ENCODE data around the gene PIGX.

PIGX gene

DNA sequence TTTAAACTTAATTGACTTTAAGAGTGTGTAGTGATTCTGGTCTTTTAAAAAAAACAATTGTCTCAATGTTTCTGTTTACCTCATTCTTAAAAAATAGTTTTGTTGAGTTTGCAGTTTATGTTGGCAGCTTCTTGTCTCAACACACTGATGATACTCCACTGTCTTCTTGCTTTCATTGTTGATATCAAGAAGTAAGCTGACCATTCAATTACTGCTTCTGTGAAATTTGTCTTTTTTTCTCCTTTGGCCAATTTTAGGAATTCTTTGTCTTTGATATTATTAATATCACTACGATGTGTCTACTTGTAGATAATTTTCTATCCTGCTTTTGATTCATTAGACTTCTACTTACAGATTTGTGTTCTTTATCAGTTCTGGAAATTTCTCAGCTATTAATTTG, 58.9 kb downstream of the PIGX start:
- no peak for TF ChIP-seq REST (IDR thresholded peaks at IDR 0.05; ENCODE audit: insufficient read depth in 1 of 2, low read depth in 2 of 2, low read length in 2 of 2)
- no peak for TF ChIP-seq POLR2AphosphoS5 (IDR thresholded peaks at IDR 0.05; ENCODE audit: low read depth, low read length)
- TF ChIP-seq FOXP2 (optimal IDR thresholded peaks at IDR 0.05; ENCODE audit: borderline replicate concordance, extremely low read depth, extremely low read length, insufficient read depth), result no peak
- no peak for TF ChIP-seq SIN3A (IDR thresholded peaks at IDR 0.05; ENCODE audit: borderline replicate concordance, insufficient read depth, low read length)
- no peak for TF ChIP-seq TAF1 (IDR thresholded peaks at IDR 0.05; ENCODE audit: borderline replicate concordance, insufficient read depth, low read length)

DNA sequence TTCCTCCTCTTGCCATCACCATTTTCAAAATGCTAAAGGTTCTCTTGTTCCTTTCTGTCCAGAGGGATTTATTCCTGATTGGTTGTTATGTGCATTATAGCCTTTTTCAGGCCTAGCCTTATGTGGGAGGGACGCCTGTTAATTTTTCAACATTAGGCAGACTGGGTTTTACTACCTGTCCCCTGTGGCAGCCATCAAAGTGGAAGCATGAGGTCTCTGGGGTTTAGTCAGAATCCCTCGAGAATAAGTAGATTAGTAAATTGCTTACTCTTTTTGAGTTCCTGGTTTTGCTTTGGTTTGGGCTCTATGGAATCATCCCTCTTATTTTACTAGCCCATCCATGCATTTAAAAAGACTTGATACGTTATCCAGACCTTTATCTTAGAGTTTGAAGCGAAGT, 59.9 kb downstream of the PIGX start:
- no peak for TF ChIP-seq SIN3A (IDR thresholded peaks at IDR 0.05; ENCODE audit: borderline replicate concordance, insufficient read depth, low read length)
- TF ChIP-seq REST (IDR thresholded peaks at IDR 0.05; ENCODE audit: insufficient read depth in 1 of 2, low read depth in 2 of 2, low read length in 2 of 2), result no peak
- TF ChIP-seq TAF1 (IDR thresholded peaks at IDR 0.05; ENCODE audit: borderline replicate concordance, insufficient read depth, low read length), result no peak
- no peak for TF ChIP-seq FOXP2 (optimal IDR thresholded peaks at IDR 0.05; ENCODE audit: borderline replicate concordance, extremely low read depth, extremely low read length, insufficient read depth)
- TF ChIP-seq POLR2AphosphoS5 (IDR thresholded peaks at IDR 0.05; ENCODE audit: low read depth, low read length), result no peak

- TF ChIP-seq POLR2AphosphoS5 (IDR thresholded peaks at IDR 0.05; ENCODE audit: low read depth, low read length), result no peak
- no peak for TF ChIP-seq REST (IDR thresholded peaks at IDR 0.05; ENCODE audit: insufficient read depth in 1 of 2, low read depth in 2 of 2, low read length in 2 of 2)
- TF ChIP-seq SIN3A (IDR thresholded peaks at IDR 0.05; ENCODE audit: borderline replicate concordance, insufficient read depth, low read length), result no peak
- no peak for TF ChIP-seq TAF1 (IDR thresholded peaks at IDR 0.05; ENCODE audit: borderline replicate concordance, insufficient read depth, low read length)
- TF ChIP-seq FOXP2 (optimal IDR thresholded peaks at IDR 0.05; ENCODE audit: borderline replicate concordance, extremely low read depth, extremely low read length, insufficient read depth), result no peak
Measured at GRCh38 chr3:196772897-196773296, 60.7 kb downstream of the PIGX start.

DNA sequence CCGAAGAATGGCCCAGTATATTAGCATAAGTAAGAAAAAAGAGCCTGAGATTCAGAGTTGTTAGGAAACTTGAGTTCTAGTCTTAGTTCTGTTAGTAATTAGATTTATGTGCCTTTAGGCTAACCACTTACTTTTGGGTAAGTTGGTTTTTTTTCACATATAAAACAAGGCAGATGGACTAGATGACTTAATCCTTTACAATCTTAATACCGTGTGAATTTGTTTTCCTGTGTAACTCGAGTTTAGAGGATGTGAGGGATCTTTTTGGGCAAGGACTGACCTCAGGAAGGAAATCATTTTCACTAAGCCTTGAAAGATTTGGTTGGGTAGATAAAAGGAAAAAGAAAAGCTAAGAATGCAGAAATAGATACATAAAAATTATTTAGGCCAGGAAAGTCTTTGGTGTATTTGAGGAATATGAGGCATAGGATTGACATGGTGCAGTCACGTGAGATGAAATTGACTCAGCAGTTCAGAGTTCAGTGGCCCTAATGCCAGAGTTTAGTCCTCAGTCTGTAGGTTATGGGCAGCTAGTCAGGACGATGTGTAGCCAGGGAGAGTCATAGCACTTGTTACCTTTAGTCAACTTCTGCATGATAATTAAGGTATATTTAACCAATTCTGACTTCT, 62.1 kb downstream of the PIGX start:
- no peak for TF ChIP-seq SIN3A (IDR thresholded peaks at IDR 0.05; ENCODE audit: borderline replicate concordance, insufficient read depth, low read length)
- TF ChIP-seq POLR2AphosphoS5 (IDR thresholded peaks at IDR 0.05; ENCODE audit: low read depth, low read length), result no peak
- TF ChIP-seq REST (IDR thresholded peaks at IDR 0.05; ENCODE audit: insufficient read depth in 1 of 2, low read depth in 2 of 2, low read length in 2 of 2), result no peak
- no peak for TF ChIP-seq FOXP2 (optimal IDR thresholded peaks at IDR 0.05; ENCODE audit: borderline replicate concordance, extremely low read depth, extremely low read length, insufficient read depth)
- no peak for TF ChIP-seq TAF1 (IDR thresholded peaks at IDR 0.05; ENCODE audit: borderline replicate concordance, insufficient read depth, low read length)

All from PFSK-1 (cell line).